C1 segment of cervical spinal cord (tissue), 14 donors: ENCODE measurements around the gene STRIT1.
"Not testable (repeated sequence)": the region's sequence is repeated elsewhere in the genome, so short reads cannot be mapped to it uniquely, and the experiment has no call there.

ENCODE experiments used
- DNase-seq, 14 donors: peaks; one replicate each; lab custom pipeline; 2025; lab: John Stamatoyannopoulos, UW

The STRIT1 gene

DNA sequence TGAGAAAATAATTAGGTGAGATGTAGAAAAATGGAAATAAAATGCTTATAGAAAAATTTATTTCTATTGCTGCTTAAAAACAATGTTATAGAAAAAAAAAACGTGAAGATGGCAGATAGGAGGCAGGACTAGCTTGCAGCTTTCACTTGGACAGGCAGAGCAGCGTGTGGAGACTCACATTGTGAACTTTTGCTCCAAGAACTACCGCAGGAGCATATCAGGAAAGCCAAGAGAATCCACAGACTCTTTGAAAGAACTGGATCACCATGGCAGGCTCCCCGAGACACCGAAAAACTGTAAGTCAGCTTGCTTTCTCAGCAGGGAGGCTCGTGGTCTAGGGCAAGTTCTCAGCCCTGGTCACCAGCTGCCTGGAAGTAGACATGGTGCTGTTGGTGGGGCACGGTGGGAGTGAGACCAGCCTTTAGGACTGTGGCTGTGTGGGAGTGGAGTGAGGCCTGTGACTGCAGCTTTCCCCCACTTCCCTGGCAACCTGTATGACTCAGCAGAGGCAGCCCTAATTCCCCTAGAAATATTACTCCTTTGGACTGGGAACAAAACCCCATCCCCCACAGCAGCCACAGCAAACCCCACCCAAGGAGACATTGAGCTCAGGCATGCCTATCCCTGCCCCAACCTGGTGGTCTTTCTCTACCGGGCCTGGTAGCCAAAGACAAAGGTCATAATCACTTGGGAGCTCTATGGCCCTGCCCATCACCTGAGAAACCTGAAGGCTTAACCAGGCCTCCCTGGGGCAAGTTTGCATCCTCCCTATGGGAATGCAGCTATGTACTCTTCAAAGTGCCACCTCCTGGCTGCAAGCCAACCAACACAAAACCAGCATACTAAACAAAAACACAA lies 22.8 kb downstream of the STRIT1 start:
- no peak for DNase-seq

DNA sequence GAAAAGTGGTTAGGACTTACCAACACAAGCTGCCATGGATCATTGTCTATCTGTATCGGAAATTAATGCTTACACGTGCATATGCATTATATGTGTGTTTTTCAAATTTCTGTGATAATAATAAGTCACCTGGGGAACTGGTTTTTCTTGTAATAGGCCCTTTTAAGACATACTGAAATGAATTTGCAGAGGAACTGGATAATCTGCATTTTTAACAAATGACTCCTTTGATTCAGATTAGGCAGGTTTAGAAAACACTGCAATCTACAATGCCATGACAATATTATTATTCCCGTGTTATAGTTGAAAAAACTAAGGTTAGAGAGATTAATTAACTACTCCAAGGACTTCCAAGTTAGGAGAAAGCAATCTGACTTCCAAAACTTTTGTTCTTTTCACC lies 23.4 kb downstream of the STRIT1 start:
- no peak for DNase-seq

DNA sequence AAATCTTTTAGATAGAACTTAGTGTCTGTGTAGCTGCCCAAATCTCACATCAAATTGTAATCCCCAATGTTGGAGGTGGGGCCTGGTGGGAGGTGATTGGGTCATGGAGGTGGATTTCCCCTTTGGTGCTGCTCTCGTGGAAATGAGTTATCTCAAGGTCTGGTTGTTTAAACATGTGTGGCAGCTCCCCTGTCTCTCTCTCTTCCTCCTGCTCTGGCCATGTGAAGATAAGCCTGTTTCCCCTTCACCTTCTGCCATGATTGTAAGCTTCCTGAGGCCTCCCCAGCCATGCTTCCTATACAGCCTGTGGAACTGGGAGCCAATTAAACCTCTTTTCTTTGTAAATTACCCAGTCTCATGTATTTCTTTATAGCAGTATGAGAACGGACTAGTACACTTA lies 30.6 kb downstream of the STRIT1 start:
- DNase-seq = not testable (repeated sequence)

DNA sequence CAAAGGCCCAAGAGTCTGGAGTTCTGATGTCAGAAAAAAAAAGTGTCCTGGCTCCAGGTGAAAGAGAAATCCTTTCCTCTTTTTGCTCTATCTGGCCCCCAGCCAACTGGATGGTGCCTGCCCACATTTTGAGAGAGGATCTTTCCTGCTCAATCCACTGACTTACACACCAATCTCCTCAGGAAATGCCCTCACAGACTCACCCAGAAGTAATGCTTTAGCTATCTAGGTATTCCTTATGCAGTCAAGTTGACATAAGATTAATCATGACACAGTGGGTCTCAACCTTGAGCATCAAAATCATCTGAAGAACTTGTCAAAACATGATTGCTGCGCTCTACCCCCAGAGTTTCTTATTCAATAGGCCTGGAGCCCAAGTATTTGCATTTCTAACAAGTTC lies 31.2 kb downstream of the STRIT1 start:
- DNase-seq = no peak

DNA sequence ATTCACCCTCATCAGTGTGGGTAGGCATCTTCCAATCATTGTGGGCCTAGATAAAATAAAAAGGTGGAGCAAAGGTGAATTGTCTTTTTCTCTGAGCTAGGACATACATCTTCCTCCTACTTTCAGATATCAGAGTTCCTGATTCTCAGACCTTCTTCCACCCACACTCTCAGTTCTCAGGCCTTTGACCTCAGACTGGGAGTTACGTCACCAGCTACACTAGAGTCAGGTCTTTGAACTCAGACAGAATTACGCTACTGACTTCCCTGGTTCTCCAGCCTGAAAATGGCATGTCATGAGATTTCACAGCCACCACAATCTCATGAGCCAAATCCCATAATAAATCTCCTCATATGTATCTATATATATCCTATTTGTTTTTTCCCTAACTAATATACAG lies 39.0 kb downstream of the STRIT1 start:
- DNase-seq = no peak

DNA sequence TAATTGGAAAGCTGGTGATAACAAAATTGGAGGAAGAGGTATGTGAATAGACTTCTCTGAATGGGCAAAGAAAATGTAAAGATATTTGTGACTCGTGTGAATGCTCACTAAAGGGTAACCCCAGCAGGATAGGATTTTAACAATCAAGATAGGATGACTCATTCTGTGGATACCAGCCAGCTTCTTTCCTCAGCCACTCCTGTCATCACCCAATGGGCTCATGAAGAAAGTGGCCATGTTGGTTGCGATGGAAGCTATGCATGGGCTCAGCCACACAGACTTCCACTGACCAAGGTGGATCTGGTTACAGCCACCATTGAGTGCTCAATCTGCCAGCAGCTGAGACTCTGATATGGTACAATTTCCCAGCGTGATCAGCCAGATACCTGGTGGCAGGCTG lies 40.9 kb downstream of the STRIT1 start:
- DNase-seq = no peak

DNA sequence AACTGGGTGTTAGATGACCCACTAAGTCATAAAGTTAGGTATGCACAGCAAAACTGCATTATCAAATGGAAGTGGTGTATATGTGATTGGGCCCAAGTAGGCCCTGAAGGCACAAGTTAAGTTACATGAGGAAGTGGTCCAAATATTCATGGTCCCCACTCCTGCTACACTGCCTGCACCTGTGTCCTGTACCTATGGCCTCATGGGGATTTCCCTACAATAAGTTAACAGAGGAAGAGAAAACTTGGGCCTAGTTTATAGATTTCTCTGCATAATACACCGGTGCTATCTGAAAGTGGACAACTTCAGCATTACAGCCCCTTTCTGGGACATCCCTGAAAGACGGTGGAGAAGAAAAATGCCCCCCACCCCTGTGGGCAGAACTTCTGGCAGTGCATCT lies 41.5 kb downstream of the STRIT1 start:
- DNase-seq = no peak

DNA sequence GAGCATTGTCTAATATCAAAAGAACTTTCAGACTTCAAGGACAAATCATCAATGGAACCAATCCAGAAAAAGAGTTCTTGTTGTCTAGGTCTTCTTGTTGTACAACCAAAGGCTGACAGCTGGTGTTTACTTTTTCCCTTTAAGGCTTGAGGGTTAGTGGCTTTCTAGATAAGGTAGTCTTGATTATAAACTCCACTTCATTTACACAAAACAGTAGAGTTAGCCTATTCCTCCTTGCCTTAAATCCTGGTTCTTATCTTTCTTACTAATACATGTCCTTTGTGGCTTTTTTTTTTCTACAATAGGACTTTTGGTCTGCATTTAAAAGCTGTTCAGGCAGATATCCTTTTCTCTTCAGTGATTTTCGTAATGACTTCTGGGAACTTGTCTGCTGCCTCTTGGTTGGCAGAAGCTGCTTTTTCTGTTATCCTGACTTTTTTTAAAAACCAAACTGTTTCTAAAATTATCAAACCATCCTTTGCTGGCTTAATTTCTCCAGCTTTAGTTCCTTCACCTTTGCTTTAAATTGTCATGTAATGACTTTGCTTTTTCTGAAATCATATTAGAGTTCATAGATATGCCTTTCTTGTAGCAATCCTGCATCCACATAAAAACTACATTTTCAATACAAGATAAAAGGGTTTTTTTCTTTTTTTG lies 44.8 kb downstream of the STRIT1 start:
- DNase-seq = no peak

DNA sequence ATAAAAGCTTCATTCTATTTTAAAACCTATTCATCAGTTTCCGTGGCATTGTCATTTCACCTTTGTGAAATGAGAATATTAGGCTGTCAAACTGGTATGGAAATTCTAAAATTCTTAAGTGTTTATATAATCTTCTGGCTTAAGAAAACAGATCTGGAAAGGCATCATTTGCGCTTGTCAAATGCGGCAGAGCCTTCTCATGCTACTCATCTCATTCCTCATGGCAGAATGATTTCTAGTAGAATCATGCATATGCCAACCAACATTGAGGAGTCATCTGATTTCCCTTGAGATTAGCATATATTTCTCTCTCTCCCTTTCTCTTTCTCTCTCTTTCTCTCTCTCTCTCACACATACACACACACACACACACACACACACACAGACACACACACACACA lies 48.8 kb downstream of the STRIT1 start:
- no peak for DNase-seq

DNA sequence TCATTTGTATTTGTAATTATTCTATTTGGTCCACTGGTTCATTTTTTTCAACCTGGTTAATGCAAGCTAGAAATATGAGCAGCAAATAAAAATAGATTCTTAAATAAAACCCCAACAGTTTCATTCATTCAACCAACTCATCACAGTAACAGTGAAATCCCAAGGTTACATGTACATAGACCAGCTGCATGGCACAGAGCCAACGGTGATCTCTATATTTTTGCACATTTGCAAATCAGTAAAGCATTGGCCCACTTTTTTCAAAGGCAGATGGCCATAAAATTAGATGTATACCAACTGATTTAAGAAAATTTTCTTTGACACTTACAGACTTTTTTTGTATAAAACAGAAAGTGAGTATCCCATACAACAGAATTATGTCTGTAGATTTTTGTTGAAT lies 49.3 kb downstream of the STRIT1 start:
- no peak for DNase-seq

DNA sequence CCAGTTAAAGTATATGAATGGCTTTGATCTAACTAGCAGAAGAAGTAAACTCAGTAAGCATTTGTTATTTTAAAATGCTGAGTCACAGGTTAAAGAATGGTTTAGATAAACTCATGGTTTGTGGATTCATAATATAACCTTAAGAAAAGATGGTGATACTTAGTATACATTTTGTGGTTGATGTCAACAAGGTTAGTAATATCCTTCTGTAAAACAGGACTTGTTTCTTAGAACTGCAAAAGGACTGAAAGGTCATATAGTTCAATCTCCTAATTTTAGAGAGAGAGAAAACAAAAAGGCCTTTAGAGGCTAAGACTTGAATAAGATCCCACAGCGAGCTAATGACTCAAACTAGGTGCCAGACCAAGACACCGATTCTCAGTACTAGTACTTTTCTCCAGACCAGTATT lies 50.0 kb downstream of the STRIT1 start:
- DNase-seq = no peak

DNA sequence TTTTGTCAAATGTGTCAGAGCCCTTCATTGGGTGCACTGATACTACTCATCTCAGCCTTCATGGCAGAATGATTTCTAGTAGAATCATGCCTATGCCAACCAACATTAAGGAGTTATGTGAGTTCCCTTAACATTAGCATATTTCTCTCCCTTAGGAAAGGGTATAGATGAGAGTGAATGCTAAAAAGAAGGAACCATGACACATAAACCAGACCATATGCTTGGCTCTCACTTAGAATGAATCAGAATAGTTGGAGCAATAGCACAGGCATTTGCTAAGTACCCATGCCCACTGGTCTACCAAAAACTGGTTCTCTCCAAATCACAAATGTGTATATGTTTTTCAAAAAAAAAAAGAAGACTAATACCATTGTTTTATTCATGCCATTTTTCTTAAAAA lies 51.1 kb downstream of the STRIT1 start:
- no peak for DNase-seq

DNA sequence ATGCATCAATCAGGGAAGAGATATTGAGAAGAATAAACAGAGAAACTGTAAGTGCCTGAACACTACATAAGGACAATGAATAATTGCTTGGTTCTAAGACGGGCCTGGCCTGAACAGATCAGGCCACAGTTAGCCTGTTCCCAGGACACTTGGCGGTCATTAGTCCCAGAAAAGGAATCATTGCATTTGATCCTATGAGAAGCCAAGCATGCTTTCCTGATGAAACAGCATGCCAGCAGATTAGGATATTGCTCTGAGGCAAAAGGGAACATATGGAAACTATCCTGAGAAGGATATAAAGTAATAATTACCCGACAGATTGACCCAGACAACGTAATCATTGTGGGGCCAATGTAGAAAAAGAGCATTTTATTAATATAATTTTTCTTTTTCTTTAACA lies 51.9 kb downstream of the STRIT1 start:
- DNase-seq = no peak
